Neural cell (in vitro differentiated cells): ENCODE data around the gene KL. TPM values are rescaled to one million over a fixed set of nuclear protein-coding genes. Genes with fewer than 3 reads are reported as not detected.

Experiments
- H2AFZ ChIP-seq: fragments of 200-600, 300-800 bp; sonication (generic), shearing (Covaris generic); 2 replicates; pipeline ENCODE4 v1.6.0; 2014; ENCODE audit warnings: low read depth, mild to moderate bottlenecking, antibody characterized with exemption, low read length, moderate library complexity
- H3F3A ChIP-seq: fragments of 200-600 bp; shearing (Covaris generic); 2 replicates; pipeline ENCODE4 v1.6.1; 2016; ENCODE audit warnings: mild to moderate bottlenecking, moderate library complexity, mixed read lengths, antibody characterized with exemption, low read length; ENCODE audit not compliant: insufficient read depth, poor library complexity, severe bottlenecking
- H3K27ac ChIP-seq: fragments of 200-600, 300-800 bp; sonication (generic), shearing (Covaris generic); 2 replicates; pipeline ENCODE4 v1.5.1; 2014; ENCODE audit warnings: mild to moderate bottlenecking, low read length, moderate library complexity
- H3K27me3 ChIP-seq: fragments of 300-800, 200-600 bp; sonication (generic), shearing (Covaris generic); 2 replicates; pipeline ENCODE4 v1.6.0; 2014; ENCODE audit warnings: mild to moderate bottlenecking, low read depth, low read length, moderate library complexity; ENCODE audit not compliant: insufficient read depth
- H3K36me3 ChIP-seq: fragments of 300-800, 200-600 bp; sonication (generic), shearing (Covaris generic); 2 replicates; pipeline ENCODE4 v1.5.1; 2014; ENCODE audit warnings: mild to moderate bottlenecking, antibody characterized with exemption, low read length, moderate library complexity; ENCODE audit not compliant: insufficient read depth
- H3K4me2 ChIP-seq: fragments of 300-800, 200-600 bp; sonication (generic), shearing (Covaris generic); 2 replicates; pipeline ENCODE4 v1.6.0; 2014; ENCODE audit warnings: mild to moderate bottlenecking, low read length
- H3K4me3 ChIP-seq: fragments of 300-800, 200-600 bp; sonication (generic), shearing (Covaris generic); 2 replicates; pipeline ENCODE4 v1.5.1; 2014; ENCODE audit warnings: mild to moderate bottlenecking, low read length, moderate library complexity
- H3K79me2 ChIP-seq: fragments of 200-600 bp; shearing (Covaris generic); replicated peaks from 2 replicates; pipeline ENCODE4 v1.6.0; 2014; ENCODE audit warnings: mild to moderate bottlenecking, low read length, moderate library complexity; ENCODE audit not compliant: insufficient read depth
- H3K9ac ChIP-seq: fragments of 300-800, 200-600 bp; sonication (generic), shearing (Covaris generic); 2 replicates; pipeline ENCODE4 v1.6.1; 2016; ENCODE audit warnings: mild to moderate bottlenecking, low read length, mixed read lengths
- H3K9me2 ChIP-seq: fragments of 200-600 bp; shearing (Covaris generic); 2 replicates; pipeline ENCODE4 v1.6.1; 2016; ENCODE audit warnings: mild to moderate bottlenecking, low read length, mixed read lengths; ENCODE audit not compliant: insufficient read depth
- H3K9me3 ChIP-seq: fragments of 200-600, 300-800 bp; sonication (generic), shearing (Covaris generic); 2 replicates; pipeline ENCODE4 v1.6.1; 2016; ENCODE audit warnings: mild to moderate bottlenecking, mixed run types, low read length, moderate library complexity, mixed read lengths
- H4K20me1 ChIP-seq: fragments of 200-600 bp; shearing (Covaris generic); 2 replicates; pipeline ENCODE4 v1.6.1; 2016; ENCODE audit warnings: mild to moderate bottlenecking, mixed run types; ENCODE audit not compliant: insufficient read depth
- EP300 ChIP-seq: fragments of 450-650 bp; conservative IDR thresholded peaks from 2 replicates; pipeline ENCODE4 v1.6.1; 2014; ENCODE audit warnings: antibody characterized with exemption, mild to moderate bottlenecking, moderate library complexity; ENCODE audit not compliant: poor library complexity, severe bottlenecking
- EZH2 ChIP-seq: fragments of 200-600, 300-800 bp; shearing (Covaris generic), sonication (generic); IDR thresholded peaks from 2 replicates; pipeline ENCODE4 v1.6.1; 2014; ENCODE audit warnings: antibody characterized with exemption, low read length, borderline replicate concordance, mild to moderate bottlenecking; ENCODE audit not compliant: insufficient read depth, poor library complexity, severe bottlenecking
- MXI1 ChIP-seq: fragments of 450-650 bp; conservative IDR thresholded peaks from 2 replicates; pipeline ENCODE4 v1.6.1; 2014; ENCODE audit warnings: antibody characterized with exemption, mild to moderate bottlenecking; ENCODE audit not compliant: poor library complexity, severe bottlenecking
- POLR2AphosphoS5 ChIP-seq: IDR thresholded peaks from 2 replicates; pipeline ENCODE4 v1.6.1; 2012
- RAD21 ChIP-seq: fragments of 450-650 bp; conservative IDR thresholded peaks from 2 replicates; pipeline ENCODE4 v1.6.1; 2014; ENCODE audit warnings: antibody characterized with exemption, mild to moderate bottlenecking, moderate library complexity
- SMC3 ChIP-seq: fragments of 450-650 bp; conservative IDR thresholded peaks from 2 replicates; pipeline ENCODE4 v1.6.1; 2014; ENCODE audit warnings: antibody characterized with exemption, mild to moderate bottlenecking, moderate library complexity; ENCODE audit not compliant: poor library complexity
- TAF1 ChIP-seq: IDR thresholded peaks from 2 replicates; pipeline ENCODE4 v1.6.1; 2012; ENCODE audit warnings: low read depth
- polyA plus RNA-seq: library from polyadenylated mRNA; depleted of rRNA; stranded (reverse); fragments of >200 nt; gene quantifications from 2 replicates; pipeline ENCODE4 v1.2.3, GENCODE V29; 2014
- TF ChIP-seq, protein P1 (sequence below): fragments of 450-650 bp; IDR thresholded peaks from 2 replicates; pipeline ENCODE4 v1.5.1; 2014; ENCODE audit warnings: antibody characterized with exemption, mild to moderate bottlenecking, moderate library complexity; ENCODE audit not compliant: poor library complexity, severe bottlenecking
- TF ChIP-seq, protein P2 (sequence below): IDR thresholded peaks from 2 replicates; pipeline ENCODE4 v1.6.1; 2012; ENCODE audit warnings: borderline replicate concordance

Gene KL
- polyA plus RNA-seq, 1 donor from 2014 or later = 0.09 TPM

DNA sequence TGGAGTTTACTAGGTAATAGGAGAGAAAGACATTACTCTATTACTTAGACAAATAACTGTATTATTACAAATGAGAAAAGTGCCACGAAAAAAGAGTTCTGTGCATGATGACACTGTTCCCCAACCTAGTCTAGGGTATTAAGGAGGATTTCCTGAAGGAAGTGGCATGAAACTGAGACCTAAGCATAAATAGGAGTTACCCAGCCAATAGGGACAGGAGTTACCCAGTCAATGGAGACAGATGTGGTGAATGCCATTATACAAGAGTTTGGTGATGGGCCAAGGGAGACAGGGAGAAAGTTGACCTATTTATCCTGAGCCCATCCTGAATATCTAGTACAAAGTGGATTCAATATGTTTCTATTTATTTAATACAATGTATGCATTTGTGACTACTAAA lies 65.4 kb downstream of the KL start:
- Histone ChIP-seq H3K27me3 (no peaks in the 10 kb centered on the region), H4K20me1 (no peaks in the 10 kb centered on the region), H2AFZ (no peak overlapping the region), H3K79me2 (no peaks in the 10 kb centered on the region), H3K36me3 (no peaks in the 10 kb centered on the region), H3F3A (no peaks in the 10 kb centered on the region), H3K9me2 (no peaks in the 10 kb centered on the region), H3K9me3 (no peaks in the 10 kb centered on the region), H3K9ac (no peak overlapping the region), H3K4me3 (no peak overlapping the region), H3K4me2 (no peak overlapping the region), H3K27ac (no peak overlapping the region)
- TF ChIP-seq, protein P1, sequence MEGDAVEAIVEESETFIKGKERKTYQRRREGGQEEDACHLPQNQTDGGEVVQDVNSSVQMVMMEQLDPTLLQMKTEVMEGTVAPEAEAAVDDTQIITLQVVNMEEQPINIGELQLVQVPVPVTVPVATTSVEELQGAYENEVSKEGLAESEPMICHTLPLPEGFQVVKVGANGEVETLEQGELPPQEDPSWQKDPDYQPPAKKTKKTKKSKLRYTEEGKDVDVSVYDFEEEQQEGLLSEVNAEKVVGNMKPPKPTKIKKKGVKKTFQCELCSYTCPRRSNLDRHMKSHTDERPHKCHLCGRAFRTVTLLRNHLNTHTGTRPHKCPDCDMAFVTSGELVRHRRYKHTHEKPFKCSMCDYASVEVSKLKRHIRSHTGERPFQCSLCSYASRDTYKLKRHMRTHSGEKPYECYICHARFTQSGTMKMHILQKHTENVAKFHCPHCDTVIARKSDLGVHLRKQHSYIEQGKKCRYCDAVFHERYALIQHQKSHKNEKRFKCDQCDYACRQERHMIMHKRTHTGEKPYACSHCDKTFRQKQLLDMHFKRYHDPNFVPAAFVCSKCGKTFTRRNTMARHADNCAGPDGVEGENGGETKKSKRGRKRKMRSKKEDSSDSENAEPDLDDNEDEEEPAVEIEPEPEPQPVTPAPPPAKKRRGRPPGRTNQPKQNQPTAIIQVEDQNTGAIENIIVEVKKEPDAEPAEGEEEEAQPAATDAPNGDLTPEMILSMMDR = no peak
- TF ChIP-seq EP300 = no peak
- TF ChIP-seq SMC3 = no peak
- TF ChIP-seq, protein P2, sequence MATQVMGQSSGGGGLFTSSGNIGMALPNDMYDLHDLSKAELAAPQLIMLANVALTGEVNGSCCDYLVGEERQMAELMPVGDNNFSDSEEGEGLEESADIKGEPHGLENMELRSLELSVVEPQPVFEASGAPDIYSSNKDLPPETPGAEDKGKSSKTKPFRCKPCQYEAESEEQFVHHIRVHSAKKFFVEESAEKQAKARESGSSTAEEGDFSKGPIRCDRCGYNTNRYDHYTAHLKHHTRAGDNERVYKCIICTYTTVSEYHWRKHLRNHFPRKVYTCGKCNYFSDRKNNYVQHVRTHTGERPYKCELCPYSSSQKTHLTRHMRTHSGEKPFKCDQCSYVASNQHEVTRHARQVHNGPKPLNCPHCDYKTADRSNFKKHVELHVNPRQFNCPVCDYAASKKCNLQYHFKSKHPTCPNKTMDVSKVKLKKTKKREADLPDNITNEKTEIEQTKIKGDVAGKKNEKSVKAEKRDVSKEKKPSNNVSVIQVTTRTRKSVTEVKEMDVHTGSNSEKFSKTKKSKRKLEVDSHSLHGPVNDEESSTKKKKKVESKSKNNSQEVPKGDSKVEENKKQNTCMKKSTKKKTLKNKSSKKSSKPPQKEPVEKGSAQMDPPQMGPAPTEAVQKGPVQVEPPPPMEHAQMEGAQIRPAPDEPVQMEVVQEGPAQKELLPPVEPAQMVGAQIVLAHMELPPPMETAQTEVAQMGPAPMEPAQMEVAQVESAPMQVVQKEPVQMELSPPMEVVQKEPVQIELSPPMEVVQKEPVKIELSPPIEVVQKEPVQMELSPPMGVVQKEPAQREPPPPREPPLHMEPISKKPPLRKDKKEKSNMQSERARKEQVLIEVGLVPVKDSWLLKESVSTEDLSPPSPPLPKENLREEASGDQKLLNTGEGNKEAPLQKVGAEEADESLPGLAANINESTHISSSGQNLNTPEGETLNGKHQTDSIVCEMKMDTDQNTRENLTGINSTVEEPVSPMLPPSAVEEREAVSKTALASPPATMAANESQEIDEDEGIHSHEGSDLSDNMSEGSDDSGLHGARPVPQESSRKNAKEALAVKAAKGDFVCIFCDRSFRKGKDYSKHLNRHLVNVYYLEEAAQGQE = no peak
- no peak for TF ChIP-seq EZH2
- TF ChIP-seq POLR2AphosphoS5 = no peak
- no peak for TF ChIP-seq TAF1
- TF ChIP-seq MXI1 = no peak
- no peak for TF ChIP-seq RAD21

DNA sequence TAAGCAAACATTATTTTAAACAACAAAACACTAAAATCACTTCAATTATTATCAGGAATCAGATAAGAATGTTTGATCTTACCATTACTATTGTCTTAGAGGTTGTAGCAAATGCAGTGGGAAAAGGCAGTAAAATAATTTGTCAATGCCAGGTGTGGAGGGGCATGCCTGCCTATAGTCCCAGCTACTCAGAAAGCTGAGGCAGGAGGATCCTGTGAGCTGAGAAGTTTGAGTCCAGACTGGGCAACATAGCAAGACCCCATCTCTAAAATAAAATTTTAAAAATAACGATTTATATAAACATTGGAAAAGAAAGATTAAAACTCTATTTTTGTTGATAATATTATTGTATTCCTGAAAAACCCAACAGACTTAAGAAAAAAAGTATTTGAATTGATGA lies 66.8 kb downstream of the KL start:
- no peaks in the 10 kb centered on the region for H4K20me1 ChIP-seq
- no peaks in the 10 kb centered on the region for H3K36me3 ChIP-seq
- H3K27ac ChIP-seq = no peak overlapping the region

More for the DNA sequence above, 66.8 kb downstream of the KL start:
- H3K79me2 ChIP-seq = no peaks in the 10 kb centered on the region
- no peaks in the 10 kb centered on the region for H3F3A ChIP-seq
- no peaks in the 10 kb centered on the region for H3K9me3 ChIP-seq
- H3K4me2 ChIP-seq = no peak overlapping the region
- H3K27me3 ChIP-seq = no peaks in the 10 kb centered on the region
- no peak overlapping the region for H2AFZ ChIP-seq
- H3K9ac ChIP-seq = no peak overlapping the region
- TF ChIP-seq RAD21 (no peak), POLR2AphosphoS5 (no peak), MXI1 (no peak), SMC3 (no peak), TAF1 (no peak), EP300 (no peak), EZH2 (no peak)
- TF ChIP-seq, protein P2 = no peak
- TF ChIP-seq, protein P1 = no peak
- no peaks in the 10 kb centered on the region for H3K9me2 ChIP-seq
- H3K4me3 ChIP-seq = no peak overlapping the region
